A549 (cell line): ENCODE results near the gene PARD6A.

Source experiments
- BHLHE40 ChIP-seq: IDR thresholded peaks from 2 replicates; pipeline ENCODE4 v1.6.1; 2012; ENCODE audit warnings: low read depth, low read length, inconsistent platforms
- CHD2 ChIP-seq: fragments of 150-350 bp; IDR thresholded peaks from 2 replicates; pipeline ENCODE4 v1.6.1; 2014; ENCODE audit warnings: low read length; ENCODE audit not compliant: partially characterized antibody
- CTCF ChIP-seq: fragments of >200 bp; sonication (Bioruptor Twin); formaldehyde crosslinking; IDR thresholded peaks from 3 replicates; pipeline ENCODE4 v1.5.1; 2016
- ELK1 ChIP-seq: fragments of 150-350 bp; IDR thresholded peaks from 2 replicates; pipeline ENCODE4 v1.6.1; 2014; ENCODE audit warnings: low read depth, mild to moderate bottlenecking, low read length
- EP300 ChIP-seq, 2 experiments: fragments of >200 bp; sonication (Bioruptor Twin); formaldehyde crosslinking; IDR thresholded peaks; 2 replicates in 1 of 2; 3 replicates in 1 of 2; pipeline ENCODE4 v1.6.1; 2016 to 2017
- JUN ChIP-seq, 2 experiments: fragments of >200 bp; sonication (Bioruptor Twin); formaldehyde crosslinking; IDR thresholded peaks; 2 replicates in 1 of 2; 3 replicates in 1 of 2; pipeline ENCODE4 v1.6.1; 2016 to 2017
- MAX ChIP-seq: IDR thresholded peaks from 2 replicates; pipeline ENCODE4 v1.6.1; 2012
- MAZ ChIP-seq: fragments of 150-350 bp; IDR thresholded peaks from 2 replicates; pipeline ENCODE4 v1.6.1; 2014; ENCODE audit warnings: antibody characterized with exemption, low read depth, low read length, borderline replicate concordance
- MYC ChIP-seq: IDR thresholded peaks from 2 replicates; pipeline ENCODE4 v1.6.1; 2012; ENCODE audit warnings: mild to moderate bottlenecking, inconsistent platforms, low read length, improper control_type of control experiment, borderline replicate concordance
- POLR2A ChIP-seq: IDR thresholded peaks from 2 replicates; pipeline ENCODE4 v1.6.1; 2012; ENCODE audit warnings: mild to moderate bottlenecking, low read length
- RAD21 ChIP-seq, 2 experiments: fragments of >200 bp in 1 of 2; sonication (Bioruptor Twin) in 1 of 2; formaldehyde crosslinking in 1 of 2; IDR thresholded peaks in 1 of 2; conservative IDR thresholded peaks in 1 of 2; 2 replicates in 1 of 2; 3 replicates in 1 of 2; pipeline ENCODE4 v1.6.1; 2012 to 2018; ENCODE audit warnings: inconsistent platforms in 1 of 2
- ZFP36 ChIP-seq: fragments of 450-650 bp; IDR thresholded peaks from 2 replicates; pipeline ENCODE4 v1.6.1; 2014; ENCODE audit warnings: borderline replicate concordance; ENCODE audit not compliant: partially characterized antibody
- TF ChIP-seq, protein P1 (sequence below): IDR thresholded peaks from 2 replicates; pipeline ENCODE4 v1.6.1; 2012; ENCODE audit warnings: low read depth, borderline replicate concordance

DNA sequence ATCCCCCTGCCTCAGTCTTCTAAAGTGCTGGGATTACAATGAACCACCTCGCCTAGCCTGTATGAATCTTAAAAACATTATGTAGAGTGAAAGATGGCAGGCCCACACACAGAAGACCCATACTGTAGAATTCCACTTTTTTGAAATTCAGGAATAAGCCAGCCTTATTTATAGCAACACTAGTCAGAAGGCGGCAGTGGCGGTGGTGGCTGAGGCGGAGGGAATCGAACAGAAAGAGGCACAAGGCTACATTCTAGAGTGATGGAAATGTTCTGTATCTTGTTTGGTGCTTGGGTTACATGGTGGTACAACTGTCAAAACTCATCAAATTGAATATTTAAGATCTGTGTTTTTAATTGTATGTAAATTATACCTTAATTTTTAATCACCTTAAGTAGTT lies 47.0 kb downstream of the PARD6A start:
- TF ChIP-seq MAZ (no peak), POLR2A (no peak), JUN (IDR thresholded peaks at IDR 0.05) (no peak), MYC (no peak), MAX (no peak), CTCF (no peak), ZFP36 (no peak), ELK1 (no peak), EP300 (IDR thresholded peaks at IDR 0.05) (no peak), BHLHE40 (no peak), CHD2 (no peak), RAD21 (conservative IDR thresholded peaks at IDR 0.05 in 1 of 2, IDR thresholded peaks at IDR 0.05 in 1 of 2) (no peak)
- TF ChIP-seq, protein P1, sequence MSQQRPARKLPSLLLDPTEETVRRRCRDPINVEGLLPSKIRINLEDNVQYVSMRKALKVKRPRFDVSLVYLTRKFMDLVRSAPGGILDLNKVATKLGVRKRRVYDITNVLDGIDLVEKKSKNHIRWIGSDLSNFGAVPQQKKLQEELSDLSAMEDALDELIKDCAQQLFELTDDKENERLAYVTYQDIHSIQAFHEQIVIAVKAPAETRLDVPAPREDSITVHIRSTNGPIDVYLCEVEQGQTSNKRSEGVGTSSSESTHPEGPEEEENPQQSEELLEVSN: no peak
